GM23338 (cell line): ENCODE measurements around the gene KLHL9. TPM values are rescaled to one million over a fixed set of nuclear protein-coding genes. Genes with fewer than 3 reads are reported as not detected.

Experiments used
- ATAC-seq: fragments of 200-7000 bp; cut with Tn5 transposase; 3 replicates; pipeline ENCODE4 v1.9.1; 2020
- DNase-seq: peaks from one replicate; pipeline ENCODE4 v3.0.0-alpha.2; 2015; ENCODE audit warnings: low spot score
- H2AFZ ChIP-seq: fragments of 200-600 bp; sonication (generic); 2 replicates; pipeline ENCODE4 v1.8.0; 2016; ENCODE audit warnings: antibody characterized with exemption, mild to moderate bottlenecking, moderate library complexity
- H3F3A ChIP-seq: fragments of 200-600 bp; sonication (generic); replicated peaks from 2 replicates; pipeline ENCODE4 v1.8.0; 2017; ENCODE audit warnings: antibody characterized with exemption, mixed run types, low read depth
- H3K27ac ChIP-seq: fragments of 200-600 bp; sonication (generic); 2 replicates; pipeline ENCODE4 v1.6.1; 2016; ENCODE audit warnings: low read depth
- H3K27me3 ChIP-seq: fragments of 200-600 bp; sonication (generic); 2 replicates; pipeline ENCODE4 v1.8.0; 2016; ENCODE audit warnings: mild to moderate bottlenecking, mixed run types, moderate library complexity; ENCODE audit not compliant: insufficient read depth
- H3K36me3 ChIP-seq: fragments of 200-600 bp; sonication (generic); 2 replicates; pipeline ENCODE4 v1.8.0; 2016; ENCODE audit warnings: mild to moderate bottlenecking; ENCODE audit not compliant: insufficient read depth
- H3K4me1 ChIP-seq: fragments of 200-600 bp; sonication (generic); 2 replicates; pipeline ENCODE4 v1.8.0; 2016; ENCODE audit warnings: mild to moderate bottlenecking, moderate library complexity; ENCODE audit not compliant: insufficient read depth
- H3K4me2 ChIP-seq: fragments of 200-600 bp; sonication (generic); 2 replicates; pipeline ENCODE4 v1.7.1; 2017; ENCODE audit warnings: mixed run types
- H3K4me3 ChIP-seq: fragments of 200-600 bp; sonication (generic); 2 replicates; pipeline ENCODE4 v1.6.1; 2016; ENCODE audit warnings: mixed run types
- H3K79me2 ChIP-seq: fragments of 200-600 bp; sonication (generic); replicated peaks from 2 replicates; pipeline ENCODE4 v1.8.0; 2017; ENCODE audit warnings: mild to moderate bottlenecking; ENCODE audit not compliant: insufficient read depth
- H3K9me2 ChIP-seq: fragments of 200-600 bp; sonication (generic); 2 replicates; pipeline ENCODE4 v1.8.0; 2017; ENCODE audit not compliant: insufficient read depth
- H4K20me1 ChIP-seq: fragments of 200-600 bp; sonication (generic); replicated peaks from 2 replicates; pipeline ENCODE4 v1.8.0; 2017; ENCODE audit warnings: mild to moderate bottlenecking; ENCODE audit not compliant: insufficient read depth
- H3K27ac Mint-ChIP-seq: 2 replicates; pipeline ENCODE4 v1.8.0; 2020; ENCODE audit warnings: inconsistent platforms, mild to moderate bottlenecking, moderate library complexity, mixed read lengths
- H3K27me3 Mint-ChIP-seq: 3 replicates; pipeline ENCODE4 v1.8.0; 2022; ENCODE audit warnings: low read depth, mild to moderate bottlenecking, moderate library complexity, mixed read lengths, inconsistent platforms; ENCODE audit not compliant: insufficient read depth, poor library complexity
- H3K36me3 Mint-ChIP-seq: 3 replicates; pipeline ENCODE4 v1.8.0; 2021; ENCODE audit warnings: low read depth, mild to moderate bottlenecking, inconsistent platforms, moderate library complexity, mixed read lengths
- H3K4me1 Mint-ChIP-seq: 3 replicates; pipeline ENCODE4 v1.8.0; 2020; ENCODE audit warnings: mild to moderate bottlenecking, inconsistent platforms, mixed read lengths
- H3K4me3 Mint-ChIP-seq: 3 replicates; pipeline ENCODE4 v1.8.0; 2021; ENCODE audit warnings: moderate library complexity, mild to moderate bottlenecking, inconsistent platforms, mixed read lengths
- H3K9me3 Mint-ChIP-seq: 3 replicates; pipeline ENCODE4 v1.8.0; 2020; ENCODE audit warnings: moderate library complexity, mild to moderate bottlenecking, inconsistent platforms, mixed read lengths
- CREB1 ChIP-seq: fragments of 250-450 bp; sonication (Bioruptor Pico); IDR thresholded peaks from 2 replicates; pipeline ENCODE4 v1.5.0; 2020; ENCODE audit warnings: low read depth, mild to moderate bottlenecking, moderate library complexity
- EZH2 ChIP-seq: fragments of 200-600 bp; sonication (generic); IDR thresholded peaks from one replicate; pipeline ENCODE4 v1.8.0; 2017; ENCODE audit warnings: antibody characterized with exemption, mild to moderate bottlenecking, low read depth; ENCODE audit not compliant: unreplicated experiment
- EZH2phosphoT487 ChIP-seq: fragments of 200-600 bp; sonication (generic); IDR thresholded peaks from one replicate; pipeline ENCODE4 v1.8.1; 2018; ENCODE audit warnings: antibody characterized with exemption; ENCODE audit not compliant: unreplicated experiment
- JUNB ChIP-seq: IDR thresholded peaks from one replicate; pipeline ENCODE4 v1.6.1; 2016; ENCODE audit warnings: antibody characterized with exemption; ENCODE audit not compliant: unreplicated experiment
- NANOG ChIP-seq: IDR thresholded peaks from 2 replicates; pipeline ENCODE4 v1.6.1; 2016; ENCODE audit warnings: antibody characterized with exemption, borderline replicate concordance
- ZNF114 ChIP-seq: fragments of 250-450 bp; sonication (Bioruptor Pico); IDR thresholded peaks from 2 replicates; pipeline ENCODE4 v1.5.0; 2020; ENCODE audit warnings: mild to moderate bottlenecking, moderate library complexity
- ZNF331 ChIP-seq: fragments of 250-450 bp; sonication (Bioruptor Pico); IDR thresholded peaks from 2 replicates; pipeline ENCODE4 v1.5.0; 2020; ENCODE audit warnings: low read depth, mild to moderate bottlenecking, moderate library complexity
- polyA plus RNA-seq: library from polyadenylated mRNA; unstranded; fragments of >200 nt; fragmentation: Nextera tagmentation; extraction: Ambion mirVana; gene quantifications from 2 replicates; pipeline ENCODE4 v1.2.1, GENCODE V29; 2016
- total RNA-seq: library from RNA; depleted of rRNA; stranded (reverse); fragments of >200 nt; shearing (Covaris generic); gene quantifications from 2 replicates; pipeline ENCODE4 v1.2.3, GENCODE V29; 2014
- TF ChIP-seq, protein P1 (sequence below): IDR thresholded peaks from 2 replicates; pipeline ENCODE4 v1.6.1; 2016; ENCODE audit warnings: antibody characterized with exemption
- TF ChIP-seq, protein P2 (sequence below): fragments of 250-450 bp; sonication (Bioruptor Pico); IDR thresholded peaks from 2 replicates; pipeline ENCODE4 v1.5.0; 2020; ENCODE audit warnings: mild to moderate bottlenecking, moderate library complexity
- TF ChIP-seq, protein P3 (sequence below), 2 experiments: fragments of 200-600 bp in 1 of 2; sonication (generic) in 1 of 2; conservative IDR thresholded peaks; 2 replicates each; pipeline versions ENCODE4 v1.5.1 to v1.6.1; 2016 to 2017; ENCODE audit warnings: antibody characterized with exemption in 2 of 2, low read depth in 2 of 2, mild to moderate bottlenecking in 2 of 2, moderate library complexity in 1 of 2

KLHL9 gene
- total and polyA plus RNA-seq, 2 experiments from 2014 or later: 9.1 to 24.0 TPM

DNA sequence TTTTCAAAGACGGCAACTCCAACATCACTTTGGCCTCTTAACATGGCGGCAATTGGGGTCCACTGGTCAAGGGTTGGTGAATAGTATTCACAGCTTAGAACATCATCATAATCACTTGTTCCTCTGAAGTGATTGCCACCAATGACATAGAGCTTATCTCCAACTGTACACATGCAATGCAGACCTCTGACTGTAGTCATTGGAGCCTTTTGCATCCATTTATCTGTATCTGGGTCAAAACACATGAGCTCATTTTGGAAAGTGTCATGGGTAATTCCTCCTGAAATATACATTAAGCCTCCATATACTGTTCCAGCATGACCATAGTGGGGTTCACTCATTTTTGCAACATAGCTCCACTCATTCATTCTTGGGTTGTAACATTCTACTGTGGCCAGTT is 2.0 kb downstream of the KLHL9 start:
- Histone ChIP-seq H3K4me1 (peaks cover 14% of the 10 kb centered on the region), H4K20me1 (peaks cover 15% of the 10 kb centered on the region), H3K27me3 (no peaks in the 10 kb centered on the region), H3K4me2 (peak overlapping the region; percentile 93), H3K36me3 (no peaks in the 10 kb centered on the region), H3K79me2 (peaks cover 53% of the 10 kb centered on the region), H3K4me3 (peak overlapping the region; percentile 79), H2AFZ (no peak overlapping the region), H3K27ac (no peak overlapping the region), H3K9me2 (no peaks in the 10 kb centered on the region), H3F3A (no peaks in the 10 kb centered on the region)
- TF ChIP-seq JUNB (no peak), EZH2phosphoT487 (no peak), ZNF331 (CRISPR knock-in tag) (no peak), EZH2 (no peak), ZNF114 (CRISPR knock-in tag) (no peak)
- TF ChIP-seq, protein P1, sequence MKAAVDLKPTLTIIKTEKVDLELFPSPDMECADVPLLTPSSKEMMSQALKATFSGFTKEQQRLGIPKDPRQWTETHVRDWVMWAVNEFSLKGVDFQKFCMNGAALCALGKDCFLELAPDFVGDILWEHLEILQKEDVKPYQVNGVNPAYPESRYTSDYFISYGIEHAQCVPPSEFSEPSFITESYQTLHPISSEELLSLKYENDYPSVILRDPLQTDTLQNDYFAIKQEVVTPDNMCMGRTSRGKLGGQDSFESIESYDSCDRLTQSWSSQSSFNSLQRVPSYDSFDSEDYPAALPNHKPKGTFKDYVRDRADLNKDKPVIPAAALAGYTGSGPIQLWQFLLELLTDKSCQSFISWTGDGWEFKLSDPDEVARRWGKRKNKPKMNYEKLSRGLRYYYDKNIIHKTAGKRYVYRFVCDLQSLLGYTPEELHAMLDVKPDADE: no peak
- Mint-ChIP-seq H3K4me3 (peak overlapping the region; percentile 87), H3K27ac (no peak overlapping the region), H3K27me3 (peaks cover 4% of the 10 kb centered on the region), H3K4me1 (peaks cover 29% of the 10 kb centered on the region), H3K9me3 (no peaks in the 10 kb centered on the region), H3K36me3 (peaks cover 12% of the 10 kb centered on the region; the same call in 2 of the 3 replicates)
- DNase-seq: no peak
- ATAC-seq: no peak

DNA sequence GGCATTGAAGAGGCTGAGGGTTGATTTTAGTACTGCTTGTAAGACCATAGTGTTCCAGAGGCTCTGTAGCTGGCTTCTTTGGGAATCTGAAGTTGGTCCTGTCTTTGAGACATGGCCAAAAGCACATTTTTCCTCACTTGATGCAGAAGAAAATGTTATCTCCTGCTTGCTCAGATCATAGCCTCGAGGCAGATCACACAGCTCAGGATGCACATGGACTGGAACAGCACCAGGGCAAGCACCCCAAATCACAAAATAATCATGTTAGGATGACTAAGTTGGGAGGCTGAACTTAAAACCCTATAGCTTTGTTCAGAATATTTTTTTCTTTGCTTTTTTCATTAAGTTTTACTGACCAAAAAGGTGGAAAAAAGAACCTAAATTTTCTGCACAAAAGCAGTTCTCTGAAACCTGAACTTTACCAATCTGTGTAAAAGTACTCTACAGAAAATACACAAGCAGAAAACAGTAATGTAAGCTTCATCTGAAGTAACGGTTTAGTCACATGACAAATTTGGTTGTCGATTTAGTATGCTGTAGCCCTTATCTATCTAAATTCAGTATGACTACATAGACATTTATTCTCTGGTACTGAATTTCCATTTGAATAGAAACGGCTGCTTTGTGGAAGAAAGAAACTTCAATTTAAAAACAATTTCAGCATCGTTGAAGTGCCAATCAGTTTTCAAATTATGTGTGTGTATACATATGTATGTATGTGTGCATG is 3.4 kb downstream of the KLHL9 start:
- Mint-ChIP-seq H3K27me3 (peaks cover 4% of the 10 kb centered on the region), H3K27ac (no peak overlapping the region), H3K4me3 (no peak overlapping the region; the same call in 2 of the 3 replicates), H3K4me1 (peaks cover 29% of the 10 kb centered on the region), H3K36me3 (peaks cover 12% of the 10 kb centered on the region; the same call in 2 of the 3 replicates), H3K9me3 (no peaks in the 10 kb centered on the region)
- Histone ChIP-seq H2AFZ (no peak overlapping the region), H3K27ac (no peak overlapping the region), H3K4me3 (peak overlapping the region; percentile 79; the same call in 1 of the 2 replicates), H3K27me3 (no peaks in the 10 kb centered on the region), H4K20me1 (peaks cover 15% of the 10 kb centered on the region), H3K4me2 (peak overlapping the region; percentile 9; the same call in 1 of the 2 replicates), H3F3A (no peaks in the 10 kb centered on the region), H3K79me2 (peaks cover 53% of the 10 kb centered on the region), H3K36me3 (no peaks in the 10 kb centered on the region), H3K9me2 (no peaks in the 10 kb centered on the region), H3K4me1 (peaks cover 14% of the 10 kb centered on the region)
- ATAC-seq: no peak
- no peak for DNase-seq
- TF ChIP-seq CREB1 (CRISPR knock-in tag): no peak
- TF ChIP-seq, protein P2, sequence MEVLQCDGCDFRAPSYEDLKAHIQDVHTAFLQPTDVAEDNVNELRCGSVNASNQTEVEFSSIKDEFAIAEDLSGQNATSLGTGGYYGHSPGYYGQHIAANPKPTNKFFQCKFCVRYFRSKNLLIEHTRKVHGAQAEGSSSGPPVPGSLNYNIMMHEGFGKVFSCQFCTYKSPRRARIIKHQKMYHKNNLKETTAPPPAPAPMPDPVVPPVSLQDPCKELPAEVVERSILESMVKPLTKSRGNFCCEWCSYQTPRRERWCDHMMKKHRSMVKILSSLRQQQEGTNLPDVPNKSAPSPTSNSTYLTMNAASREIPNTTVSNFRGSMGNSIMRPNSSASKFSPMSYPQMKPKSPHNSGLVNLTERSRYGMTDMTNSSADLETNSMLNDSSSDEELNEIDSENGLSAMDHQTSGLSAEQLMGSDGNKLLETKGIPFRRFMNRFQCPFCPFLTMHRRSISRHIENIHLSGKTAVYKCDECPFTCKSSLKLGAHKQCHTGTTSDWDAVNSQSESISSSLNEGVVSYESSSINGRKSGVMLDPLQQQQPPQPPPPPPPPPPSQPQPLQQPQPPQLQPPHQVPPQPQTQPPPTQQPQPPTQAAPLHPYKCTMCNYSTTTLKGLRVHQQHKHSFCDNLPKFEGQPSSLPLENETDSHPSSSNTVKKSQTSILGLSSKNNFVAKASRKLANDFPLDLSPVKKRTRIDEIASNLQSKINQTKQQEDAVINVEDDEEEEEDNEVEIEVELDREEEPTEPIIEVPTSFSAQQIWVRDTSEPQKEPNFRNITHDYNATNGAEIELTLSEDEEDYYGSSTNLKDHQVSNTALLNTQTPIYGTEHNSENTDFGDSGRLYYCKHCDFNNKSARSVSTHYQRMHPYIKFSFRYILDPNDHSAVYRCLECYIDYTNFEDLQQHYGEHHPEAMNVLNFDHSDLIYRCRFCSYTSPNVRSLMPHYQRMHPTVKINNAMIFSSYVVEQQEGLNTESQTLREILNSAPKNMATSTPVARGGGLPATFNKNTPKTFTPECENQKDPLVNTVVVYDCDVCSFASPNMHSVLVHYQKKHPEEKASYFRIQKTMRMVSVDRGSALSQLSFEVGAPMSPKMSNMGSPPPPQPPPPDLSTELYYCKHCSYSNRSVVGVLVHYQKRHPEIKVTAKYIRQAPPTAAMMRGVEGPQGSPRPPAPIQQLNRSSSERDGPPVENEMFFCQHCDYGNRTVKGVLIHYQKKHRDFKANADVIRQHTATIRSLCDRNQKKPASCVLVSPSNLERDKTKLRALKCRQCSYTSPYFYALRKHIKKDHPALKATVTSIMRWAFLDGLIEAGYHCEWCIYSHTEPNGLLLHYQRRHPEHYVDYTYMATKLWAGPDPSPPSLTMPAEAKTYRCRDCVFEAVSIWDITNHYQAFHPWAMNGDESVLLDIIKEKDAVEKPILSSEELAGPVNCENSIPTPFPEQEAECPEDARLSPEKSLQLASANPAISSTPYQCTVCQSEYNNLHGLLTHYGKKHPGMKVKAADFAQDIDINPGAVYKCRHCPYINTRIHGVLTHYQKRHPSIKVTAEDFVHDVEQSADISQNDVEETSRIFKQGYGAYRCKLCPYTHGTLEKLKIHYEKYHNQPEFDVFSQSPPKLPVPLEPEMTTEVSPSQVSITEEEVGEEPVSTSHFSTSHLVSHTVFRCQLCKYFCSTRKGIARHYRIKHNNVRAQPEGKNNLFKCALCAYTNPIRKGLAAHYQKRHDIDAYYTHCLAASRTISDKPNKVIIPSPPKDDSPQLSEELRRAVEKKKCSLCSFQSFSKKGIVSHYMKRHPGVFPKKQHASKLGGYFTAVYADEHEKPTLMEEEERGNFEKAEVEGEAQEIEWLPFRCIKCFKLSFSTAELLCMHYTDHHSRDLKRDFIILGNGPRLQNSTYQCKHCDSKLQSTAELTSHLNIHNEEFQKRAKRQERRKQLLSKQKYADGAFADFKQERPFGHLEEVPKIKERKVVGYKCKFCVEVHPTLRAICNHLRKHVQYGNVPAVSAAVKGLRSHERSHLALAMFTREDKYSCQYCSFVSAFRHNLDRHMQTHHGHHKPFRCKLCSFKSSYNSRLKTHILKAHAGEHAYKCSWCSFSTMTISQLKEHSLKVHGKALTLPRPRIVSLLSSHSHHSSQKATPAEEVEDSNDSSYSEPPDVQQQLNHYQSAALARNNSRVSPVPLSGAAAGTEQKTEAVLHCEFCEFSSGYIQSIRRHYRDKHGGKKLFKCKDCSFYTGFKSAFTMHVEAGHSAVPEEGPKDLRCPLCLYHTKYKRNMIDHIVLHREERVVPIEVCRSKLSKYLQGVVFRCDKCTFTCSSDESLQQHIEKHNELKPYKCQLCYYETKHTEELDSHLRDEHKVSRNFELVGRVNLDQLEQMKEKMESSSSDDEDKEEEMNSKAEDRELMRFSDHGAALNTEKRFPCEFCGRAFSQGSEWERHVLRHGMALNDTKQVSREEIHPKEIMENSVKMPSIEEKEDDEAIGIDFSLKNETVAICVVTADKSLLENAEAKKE (CRISPR knock-in tag): no peak
- TF ChIP-seq, protein P3, sequence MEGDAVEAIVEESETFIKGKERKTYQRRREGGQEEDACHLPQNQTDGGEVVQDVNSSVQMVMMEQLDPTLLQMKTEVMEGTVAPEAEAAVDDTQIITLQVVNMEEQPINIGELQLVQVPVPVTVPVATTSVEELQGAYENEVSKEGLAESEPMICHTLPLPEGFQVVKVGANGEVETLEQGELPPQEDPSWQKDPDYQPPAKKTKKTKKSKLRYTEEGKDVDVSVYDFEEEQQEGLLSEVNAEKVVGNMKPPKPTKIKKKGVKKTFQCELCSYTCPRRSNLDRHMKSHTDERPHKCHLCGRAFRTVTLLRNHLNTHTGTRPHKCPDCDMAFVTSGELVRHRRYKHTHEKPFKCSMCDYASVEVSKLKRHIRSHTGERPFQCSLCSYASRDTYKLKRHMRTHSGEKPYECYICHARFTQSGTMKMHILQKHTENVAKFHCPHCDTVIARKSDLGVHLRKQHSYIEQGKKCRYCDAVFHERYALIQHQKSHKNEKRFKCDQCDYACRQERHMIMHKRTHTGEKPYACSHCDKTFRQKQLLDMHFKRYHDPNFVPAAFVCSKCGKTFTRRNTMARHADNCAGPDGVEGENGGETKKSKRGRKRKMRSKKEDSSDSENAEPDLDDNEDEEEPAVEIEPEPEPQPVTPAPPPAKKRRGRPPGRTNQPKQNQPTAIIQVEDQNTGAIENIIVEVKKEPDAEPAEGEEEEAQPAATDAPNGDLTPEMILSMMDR (conservative IDR thresholded peaks at IDR 0.05; ENCODE audit: low read depth in 2 of 2): no peak
- TF ChIP-seq NANOG: no peak
